ENCODE results near the gene PHF1.

- TF ChIP-seq RAD21 (IDR thresholded peaks at IDR 0.05) (no peak), CTCF (IDR thresholded peaks at IDR 0.05; ENCODE audit: low read depth, low read length, missing input control) (no peak), JUND (IDR thresholded peaks at IDR 0.05) (no peak), MAX (IDR thresholded peaks at IDR 0.05) (no peak), YY1 (IDR thresholded peaks at IDR 0.05) (no peak), ZBTB33 (IDR thresholded peaks at IDR 0.05) (no peak)
Measured at GRCh38 chr6:33415831-33416230, 5.0 kb downstream of the PHF1 start.

Data from liver (tissue), 3 donors.